Fibroblast of mammary gland (primary cell): Measurements from ENCODE around the gene ITGA7.

ENCODE experiments used
- DNase-seq: peaks from one replicate; pipeline ENCODE4 v3.0.0-alpha.2; 2010; ENCODE audit warnings: low read depth
- H3K4me3 ChIP-seq: 2 replicates; pipeline ENCODE4 v1.5.1; 2011; ENCODE audit warnings: low read depth, mild to moderate bottlenecking, low read length, moderate library complexity; ENCODE audit not compliant: control insufficient read depth
- TF ChIP-seq, protein P1 (sequence below): conservative IDR thresholded peaks from 2 replicates; pipeline ENCODE4 v1.5.1; 2011; ENCODE audit warnings: low read depth, low read length, inconsistent platforms; ENCODE audit not compliant: control insufficient read depth, insufficient read depth

ITGA7 gene

DNA sequence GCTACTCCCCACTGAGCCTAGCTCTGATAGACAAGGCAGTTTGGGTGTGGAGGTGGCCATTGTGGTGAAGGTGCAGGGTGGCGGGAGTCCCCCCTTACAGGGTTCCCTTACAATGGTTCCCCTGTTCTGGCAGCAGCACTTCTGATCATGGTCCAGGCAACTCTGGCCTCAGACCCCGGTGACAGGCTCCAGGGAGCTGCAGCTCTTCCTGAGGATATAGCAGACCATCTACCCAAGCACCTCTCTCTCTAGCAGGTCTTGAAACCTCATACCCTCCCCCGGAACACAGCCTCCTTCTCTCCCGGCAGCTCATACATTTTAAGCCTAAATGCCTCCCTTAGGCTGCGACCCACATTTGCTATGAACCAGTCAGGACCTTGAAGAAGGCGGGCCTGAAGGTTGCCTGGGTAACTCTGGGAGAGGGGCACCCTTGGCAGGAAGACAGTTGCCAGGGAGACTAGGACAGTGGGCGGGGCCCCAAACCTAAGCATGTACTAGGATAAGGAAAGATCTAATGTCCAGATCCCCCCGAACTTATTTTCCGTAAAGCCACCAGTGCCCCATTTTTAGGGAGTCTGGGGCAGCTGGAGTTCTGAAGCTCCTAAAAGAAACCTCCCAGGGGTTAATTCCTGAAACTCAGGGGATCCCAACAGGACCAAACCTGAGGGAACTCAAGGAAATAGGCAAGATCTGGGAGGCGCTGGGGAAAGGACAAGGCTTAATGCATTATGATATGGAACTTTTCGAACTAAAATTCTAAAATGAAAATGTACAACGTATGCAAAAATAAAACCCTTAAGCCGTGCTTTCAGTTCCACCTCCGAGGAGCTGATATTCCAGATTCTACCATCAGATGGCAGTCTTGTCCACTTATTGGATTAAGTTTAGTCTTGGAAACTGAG, 30.7 kb upstream of the ITGA7 start:
- DNase-seq = peak; percentile 84
- H3K4me3 ChIP-seq = peak overlapping the region; percentile 69
- TF ChIP-seq, protein P1, sequence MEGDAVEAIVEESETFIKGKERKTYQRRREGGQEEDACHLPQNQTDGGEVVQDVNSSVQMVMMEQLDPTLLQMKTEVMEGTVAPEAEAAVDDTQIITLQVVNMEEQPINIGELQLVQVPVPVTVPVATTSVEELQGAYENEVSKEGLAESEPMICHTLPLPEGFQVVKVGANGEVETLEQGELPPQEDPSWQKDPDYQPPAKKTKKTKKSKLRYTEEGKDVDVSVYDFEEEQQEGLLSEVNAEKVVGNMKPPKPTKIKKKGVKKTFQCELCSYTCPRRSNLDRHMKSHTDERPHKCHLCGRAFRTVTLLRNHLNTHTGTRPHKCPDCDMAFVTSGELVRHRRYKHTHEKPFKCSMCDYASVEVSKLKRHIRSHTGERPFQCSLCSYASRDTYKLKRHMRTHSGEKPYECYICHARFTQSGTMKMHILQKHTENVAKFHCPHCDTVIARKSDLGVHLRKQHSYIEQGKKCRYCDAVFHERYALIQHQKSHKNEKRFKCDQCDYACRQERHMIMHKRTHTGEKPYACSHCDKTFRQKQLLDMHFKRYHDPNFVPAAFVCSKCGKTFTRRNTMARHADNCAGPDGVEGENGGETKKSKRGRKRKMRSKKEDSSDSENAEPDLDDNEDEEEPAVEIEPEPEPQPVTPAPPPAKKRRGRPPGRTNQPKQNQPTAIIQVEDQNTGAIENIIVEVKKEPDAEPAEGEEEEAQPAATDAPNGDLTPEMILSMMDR = peak; percentile 75

DNA sequence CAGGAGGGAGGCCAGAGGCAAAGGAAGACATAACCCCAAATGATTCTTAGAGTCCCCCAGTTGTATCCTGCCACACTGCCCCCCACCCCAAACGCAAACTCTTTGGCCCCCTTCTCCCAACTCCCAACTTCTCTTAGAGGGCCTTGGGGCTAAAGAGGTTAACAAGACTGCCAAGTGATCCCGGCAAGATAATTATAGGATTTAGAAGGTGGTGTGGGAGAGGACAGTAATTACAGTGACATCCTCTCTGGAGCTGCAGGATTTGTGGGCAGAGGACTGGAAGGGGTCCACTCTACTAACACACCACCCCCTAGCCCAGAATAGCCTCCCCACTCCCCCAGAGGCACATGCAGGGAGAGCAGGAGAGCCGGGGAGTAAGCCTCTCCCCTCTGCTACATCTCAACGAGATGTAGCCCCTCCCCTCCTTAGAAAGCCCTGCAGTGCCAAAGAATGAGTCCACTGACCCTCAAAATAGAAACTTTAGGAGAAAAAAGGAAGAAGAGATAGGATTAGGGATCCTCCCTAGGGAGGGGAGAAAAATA, 29.9 kb upstream of the ITGA7 start:
- no peak overlapping the region for H3K4me3 ChIP-seq
- DNase-seq = no peak
- TF ChIP-seq, protein P1 = no peak

GRCh38 chr12:55736780-55737580, 29.3 kb upstream of the ITGA7 start:
- no peak overlapping the region for H3K4me3 ChIP-seq
- TF ChIP-seq, protein P1 = peak; percentile 97
- peak; percentile 77 for DNase-seq

- DNase-seq = no peak
- no peak overlapping the region for H3K4me3 ChIP-seq
- TF ChIP-seq, protein P1 = no peak
Measured at GRCh38 chr12:55736076-55736475, 28.4 kb upstream of the ITGA7 start.

DNA sequence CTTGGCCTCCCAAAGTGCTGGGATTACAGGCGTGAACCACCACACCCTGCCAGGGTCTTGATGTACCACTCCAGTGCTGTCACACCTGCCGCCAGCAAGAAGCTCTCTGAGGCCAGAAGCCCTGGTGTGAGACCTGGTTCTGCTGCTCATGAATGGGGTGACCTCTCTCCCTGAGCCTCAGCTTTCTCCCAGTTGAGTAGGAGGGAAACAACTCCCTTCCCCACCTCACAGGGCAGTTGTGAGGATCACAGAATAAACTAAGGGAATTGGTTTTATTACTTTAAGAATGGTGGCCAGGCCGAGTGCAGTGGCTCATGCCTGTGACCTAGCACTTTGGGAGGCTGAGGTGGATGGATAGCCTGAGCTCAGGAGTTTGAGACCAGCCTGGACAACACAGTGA, 26.9 kb upstream of the ITGA7 start:
- no peak for DNase-seq
- H3K4me3 ChIP-seq = no peak overlapping the region
- TF ChIP-seq, protein P1 = no peak

DNA sequence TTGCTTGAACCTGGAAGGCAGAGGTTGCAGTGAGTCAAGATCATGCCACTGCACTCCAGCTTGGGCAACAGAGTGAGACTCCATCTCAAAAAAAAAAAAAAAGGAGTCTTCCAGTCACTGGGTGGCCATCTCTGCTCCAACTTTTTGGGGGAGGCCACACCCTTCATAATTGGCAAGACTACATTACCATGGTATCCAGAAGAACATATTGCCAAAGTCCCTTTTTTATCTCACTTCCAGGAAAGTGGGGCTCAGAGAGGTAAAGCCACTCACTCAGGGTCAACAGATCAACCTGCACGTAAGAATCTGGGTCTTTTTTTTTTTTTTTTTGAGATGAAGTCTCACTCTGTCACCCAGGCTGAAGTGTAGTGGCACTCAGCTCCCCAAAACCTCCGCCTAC, 26.2 kb upstream of the ITGA7 start:
- no peak overlapping the region for H3K4me3 ChIP-seq
- no peak for DNase-seq
- TF ChIP-seq, protein P1 = no peak
